HepG2 (cell line): ENCODE data around the gene EEA1. TPM values are rescaled to one million over a fixed set of nuclear protein-coding genes. Genes with fewer than 3 reads are reported as not detected.

Experiments
- ARNT ChIP-seq: fragments of 450-650 bp; IDR thresholded peaks from 2 replicates; pipeline ENCODE4 v1.6.1; 2017
- ARNT2 ChIP-seq: sonication (generic); formaldehyde crosslinking; IDR thresholded peaks from 2 replicates; pipeline ENCODE4 v1.8.0; 2022; ENCODE audit warnings: mild to moderate bottlenecking, low read depth, missing genetic modification reagents, moderate library complexity
- CBX2 ChIP-seq, 2 experiments: fragments of 200-600 bp in 1 of 2; sonication (generic); formaldehyde crosslinking in 1 of 2; IDR thresholded peaks; 2 replicates each; pipeline versions ENCODE4 v1.7.0 to v1.8.1; 2018 to 2022; ENCODE audit warnings: low read depth in 2 of 2, low read length in 1 of 2, mild to moderate bottlenecking in 1 of 2, missing genetic modification reagents in 1 of 2
- GTF2F1 ChIP-seq: fragments of 150-350 bp; IDR thresholded peaks from 2 replicates; pipeline ENCODE4 v1.6.1; 2014; ENCODE audit warnings: low read length
- JUND ChIP-seq: sonication (generic); formaldehyde crosslinking; IDR thresholded peaks from 2 replicates; pipeline ENCODE4 v1.8.0; 2022; ENCODE audit warnings: mild to moderate bottlenecking, missing genetic modification reagents
- MEIS1 ChIP-seq: sonication (generic); formaldehyde crosslinking; IDR thresholded peaks from 2 replicates; pipeline ENCODE4 v1.9.0; 2021; ENCODE audit warnings: mild to moderate bottlenecking, missing genetic modification reagents, moderate library complexity, borderline replicate concordance
- MLLT10 ChIP-seq: sonication (generic); formaldehyde crosslinking; IDR thresholded peaks from 2 replicates; pipeline ENCODE4 v1.4.0; 2020; ENCODE audit warnings: missing genetic modification reagents
- NBN ChIP-seq: fragments of 450-650 bp; conservative IDR thresholded peaks from 2 replicates; pipeline ENCODE4 v1.6.1; 2017
- NFKB2 ChIP-seq: sonication (generic); formaldehyde crosslinking; IDR thresholded peaks from 2 replicates; pipeline ENCODE4 v1.4.0; 2020; ENCODE audit warnings: missing genetic modification reagents, borderline replicate concordance
- PLRG1 ChIP-seq: fragments of 450-650 bp; conservative IDR thresholded peaks from 2 replicates; pipeline ENCODE4 v1.6.1; 2016
- TOE1 ChIP-seq: sonication (generic); formaldehyde crosslinking; IDR thresholded peaks from 2 replicates; pipeline ENCODE4 v1.4.0; 2020; ENCODE audit warnings: mild to moderate bottlenecking, missing genetic modification reagents
- ZNF224 ChIP-seq: sonication (generic); formaldehyde crosslinking; IDR thresholded peaks from 2 replicates; pipeline ENCODE4 v1.5.0; 2020; ENCODE audit warnings: mild to moderate bottlenecking, missing genetic modification reagents
- ZNF83 ChIP-seq: sonication (generic); formaldehyde crosslinking; IDR thresholded peaks from 2 replicates; pipeline ENCODE4 v1.4.0; 2020; ENCODE audit warnings: missing genetic modification reagents, mild to moderate bottlenecking, borderline replicate concordance
- ZSCAN9 ChIP-seq: IDR thresholded peaks from 2 replicates; pipeline ENCODE4 v1.6.1; 2016; ENCODE audit warnings: borderline replicate concordance
- polyA plus RNA-seq, 8 experiments: library from polyadenylated mRNA; depleted of rRNA in 3 of 8; stranded (reverse) in 7 of 8; unstranded in 1 of 8; fragments of >200 nt; fragmentation: Illumina TruSeq in 4 of 8; extraction: Trizol in 4 of 8; gene quantifications; 2 replicates each; pipeline versions ENCODE4 v1.2.1 to v1.2.3, GENCODE V29; 2011 to 2016; ENCODE audit warnings: low read depth in 4 of 8, missing spikeins in 1 of 8, mixed read lengths in 1 of 8; ENCODE audit not compliant: insufficient read depth in 1 of 8
- total RNA-seq, 5 experiments: library from RNA; depleted of rRNA; stranded (reverse); fragments of >200 nt; fragmentation: Illumina TruSeq; extraction: Trizol; gene quantifications; 2 replicates each; pipeline ENCODE4 v1.2.3, GENCODE V29; 2016; ENCODE audit warnings: low read depth in 1 of 5
- TF ChIP-seq, protein P1 (sequence below): sonication (generic); formaldehyde crosslinking; IDR thresholded peaks from 2 replicates; pipeline ENCODE4 v1.5.1; 2020; ENCODE audit warnings: missing genetic modification reagents, mild to moderate bottlenecking, borderline replicate concordance
- TF ChIP-seq, protein P2 (sequence below): sonication (generic); formaldehyde crosslinking; IDR thresholded peaks from 2 replicates; pipeline ENCODE4; 2020; ENCODE audit warnings: missing genetic modification reagents, mild to moderate bottlenecking, borderline replicate concordance
- TF ChIP-seq, protein P3 (sequence below): sonication (generic); formaldehyde crosslinking; IDR thresholded peaks from 2 replicates; pipeline ENCODE4 v1.9.0; 2021; ENCODE audit warnings: missing genetic modification reagents, borderline replicate concordance
- TF ChIP-seq, protein P4 (sequence below): sonication (generic); formaldehyde crosslinking; IDR thresholded peaks from 2 replicates; pipeline ENCODE4 v1.8.1; 2022; ENCODE audit warnings: mild to moderate bottlenecking, missing genetic modification reagents

The EEA1 gene
- total and polyA plus RNA-seq, 2 of the 13 experiments (the other 11 are each of a cell fraction or from before 2014, with no cell fraction given), result 5.0 to 19.3 TPM

DNA sequence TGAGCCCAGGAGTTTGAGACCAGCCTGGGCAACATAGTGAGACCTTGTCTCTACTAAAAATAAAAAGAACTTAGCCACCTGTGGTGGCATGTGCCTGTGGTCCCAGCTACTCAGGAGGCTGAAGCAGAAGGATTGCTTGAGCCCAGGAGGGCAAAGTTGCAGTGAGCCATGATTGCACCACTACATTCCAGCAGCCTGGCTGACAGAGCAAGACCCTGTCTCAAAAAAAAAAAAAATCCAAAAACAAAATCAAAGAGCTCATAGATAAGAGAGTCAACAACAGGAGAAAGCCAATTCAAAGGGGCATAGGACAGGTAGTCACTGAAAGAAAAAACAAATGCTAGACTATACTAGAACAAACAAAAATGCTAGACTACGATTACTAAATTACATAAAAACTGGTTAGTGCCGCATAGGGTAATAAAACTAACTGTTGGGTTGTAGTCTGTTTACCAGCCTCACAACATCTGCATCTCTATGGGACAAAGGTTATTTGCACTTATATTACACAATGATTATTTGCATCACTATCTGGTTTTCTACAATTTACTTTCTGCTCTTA, 16.6 kb upstream of the EEA1 start (continued):
- TF ChIP-seq, protein P1, sequence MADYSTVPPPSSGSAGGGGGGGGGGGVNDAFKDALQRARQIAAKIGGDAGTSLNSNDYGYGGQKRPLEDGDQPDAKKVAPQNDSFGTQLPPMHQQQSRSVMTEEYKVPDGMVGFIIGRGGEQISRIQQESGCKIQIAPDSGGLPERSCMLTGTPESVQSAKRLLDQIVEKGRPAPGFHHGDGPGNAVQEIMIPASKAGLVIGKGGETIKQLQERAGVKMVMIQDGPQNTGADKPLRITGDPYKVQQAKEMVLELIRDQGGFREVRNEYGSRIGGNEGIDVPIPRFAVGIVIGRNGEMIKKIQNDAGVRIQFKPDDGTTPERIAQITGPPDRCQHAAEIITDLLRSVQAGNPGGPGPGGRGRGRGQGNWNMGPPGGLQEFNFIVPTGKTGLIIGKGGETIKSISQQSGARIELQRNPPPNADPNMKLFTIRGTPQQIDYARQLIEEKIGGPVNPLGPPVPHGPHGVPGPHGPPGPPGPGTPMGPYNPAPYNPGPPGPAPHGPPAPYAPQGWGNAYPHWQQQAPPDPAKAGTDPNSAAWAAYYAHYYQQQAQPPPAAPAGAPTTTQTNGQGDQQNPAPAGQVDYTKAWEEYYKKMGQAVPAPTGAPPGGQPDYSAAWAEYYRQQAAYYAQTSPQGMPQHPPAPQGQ (CRISPR knock-in tag), result no peak; the same call in 1 of the 2 replicates
- TF ChIP-seq ZNF83 (CRISPR knock-in tag) (no peak), ARNT2 (CRISPR knock-in tag) (no peak), NFKB2 (CRISPR knock-in tag) (no peak), NBN (no peak), ZSCAN9 (CRISPR knock-in tag) (0 out of 2 replicates have a peak, but pooled peaks have one; percentile 36), CBX2 (IDR thresholded peaks at IDR 0.05; ENCODE audit: low read depth, low read length) (no peak), CBX2 (CRISPR knock-in tag; IDR thresholded peaks at IDR 0.05; ENCODE audit: low read depth) (no peak), ARNT (no peak), GTF2F1 (no peak), MEIS1 (CRISPR knock-in tag) (peak; percentile 83), PLRG1 (no peak), MLLT10 (CRISPR knock-in tag) (no peak), JUND (0 out of 2 replicates have a peak, but pooled peaks have one; percentile 37), TOE1 (CRISPR knock-in tag) (no peak), ZNF224 (CRISPR knock-in tag) (no peak)
- TF ChIP-seq, protein P2, sequence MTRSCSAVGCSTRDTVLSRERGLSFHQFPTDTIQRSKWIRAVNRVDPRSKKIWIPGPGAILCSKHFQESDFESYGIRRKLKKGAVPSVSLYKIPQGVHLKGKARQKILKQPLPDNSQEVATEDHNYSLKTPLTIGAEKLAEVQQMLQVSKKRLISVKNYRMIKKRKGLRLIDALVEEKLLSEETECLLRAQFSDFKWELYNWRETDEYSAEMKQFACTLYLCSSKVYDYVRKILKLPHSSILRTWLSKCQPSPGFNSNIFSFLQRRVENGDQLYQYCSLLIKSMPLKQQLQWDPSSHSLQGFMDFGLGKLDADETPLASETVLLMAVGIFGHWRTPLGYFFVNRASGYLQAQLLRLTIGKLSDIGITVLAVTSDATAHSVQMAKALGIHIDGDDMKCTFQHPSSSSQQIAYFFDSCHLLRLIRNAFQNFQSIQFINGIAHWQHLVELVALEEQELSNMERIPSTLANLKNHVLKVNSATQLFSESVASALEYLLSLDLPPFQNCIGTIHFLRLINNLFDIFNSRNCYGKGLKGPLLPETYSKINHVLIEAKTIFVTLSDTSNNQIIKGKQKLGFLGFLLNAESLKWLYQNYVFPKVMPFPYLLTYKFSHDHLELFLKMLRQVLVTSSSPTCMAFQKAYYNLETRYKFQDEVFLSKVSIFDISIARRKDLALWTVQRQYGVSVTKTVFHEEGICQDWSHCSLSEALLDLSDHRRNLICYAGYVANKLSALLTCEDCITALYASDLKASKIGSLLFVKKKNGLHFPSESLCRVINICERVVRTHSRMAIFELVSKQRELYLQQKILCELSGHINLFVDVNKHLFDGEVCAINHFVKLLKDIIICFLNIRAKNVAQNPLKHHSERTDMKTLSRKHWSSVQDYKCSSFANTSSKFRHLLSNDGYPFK (CRISPR knock-in tag), result no peak
- TF ChIP-seq, protein P3, sequence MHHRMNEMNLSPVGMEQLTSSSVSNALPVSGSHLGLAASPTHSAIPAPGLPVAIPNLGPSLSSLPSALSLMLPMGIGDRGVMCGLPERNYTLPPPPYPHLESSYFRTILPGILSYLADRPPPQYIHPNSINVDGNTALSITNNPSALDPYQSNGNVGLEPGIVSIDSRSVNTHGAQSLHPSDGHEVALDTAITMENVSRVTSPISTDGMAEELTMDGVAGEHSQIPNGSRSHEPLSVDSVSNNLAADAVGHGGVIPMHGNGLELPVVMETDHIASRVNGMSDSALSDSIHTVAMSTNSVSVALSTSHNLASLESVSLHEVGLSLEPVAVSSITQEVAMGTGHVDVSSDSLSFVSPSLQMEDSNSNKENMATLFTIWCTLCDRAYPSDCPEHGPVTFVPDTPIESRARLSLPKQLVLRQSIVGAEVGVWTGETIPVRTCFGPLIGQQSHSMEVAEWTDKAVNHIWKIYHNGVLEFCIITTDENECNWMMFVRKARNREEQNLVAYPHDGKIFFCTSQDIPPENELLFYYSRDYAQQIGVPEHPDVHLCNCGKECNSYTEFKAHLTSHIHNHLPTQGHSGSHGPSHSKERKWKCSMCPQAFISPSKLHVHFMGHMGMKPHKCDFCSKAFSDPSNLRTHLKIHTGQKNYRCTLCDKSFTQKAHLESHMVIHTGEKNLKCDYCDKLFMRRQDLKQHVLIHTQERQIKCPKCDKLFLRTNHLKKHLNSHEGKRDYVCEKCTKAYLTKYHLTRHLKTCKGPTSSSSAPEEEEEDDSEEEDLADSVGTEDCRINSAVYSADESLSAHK (CRISPR knock-in tag), result no peak
- TF ChIP-seq, protein P4, sequence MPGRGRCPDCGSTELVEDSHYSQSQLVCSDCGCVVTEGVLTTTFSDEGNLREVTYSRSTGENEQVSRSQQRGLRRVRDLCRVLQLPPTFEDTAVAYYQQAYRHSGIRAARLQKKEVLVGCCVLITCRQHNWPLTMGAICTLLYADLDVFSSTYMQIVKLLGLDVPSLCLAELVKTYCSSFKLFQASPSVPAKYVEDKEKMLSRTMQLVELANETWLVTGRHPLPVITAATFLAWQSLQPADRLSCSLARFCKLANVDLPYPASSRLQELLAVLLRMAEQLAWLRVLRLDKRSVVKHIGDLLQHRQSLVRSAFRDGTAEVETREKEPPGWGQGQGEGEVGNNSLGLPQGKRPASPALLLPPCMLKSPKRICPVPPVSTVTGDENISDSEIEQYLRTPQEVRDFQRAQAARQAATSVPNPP (CRISPR knock-in tag), result 0 out of 2 replicates have a peak, but pooled peaks have one; percentile 41
